Measurements from ENCODE around the gene GRN. TPM values are rescaled to one million over a fixed set of nuclear protein-coding genes. Genes with fewer than 3 reads are reported as not detected.
A peak's percentile ranks its signal among the peaks of the same experiment; 100 is the strongest.

The GRN gene
- total and polyA plus RNA-seq, 2 of the 13 experiments (the other 11 are each of a cell fraction or from before 2014, with no cell fraction given), result 86.6 to 143 TPM

GRCh38 chr17:44326861-44327444, 18.1 kb upstream of the GRN start (continued):
- no peak for TF ChIP-seq ZXDC (CRISPR knock-in tag; IDR thresholded peaks at IDR 0.05)
- peak; percentile 85 for TF ChIP-seq SPEN (CRISPR knock-in tag; IDR thresholded peaks at IDR 0.05; ENCODE audit: low read depth)
- TF ChIP-seq ZBTB7B (CRISPR knock-in tag; IDR thresholded peaks at IDR 0.05), result no peak
- TF ChIP-seq PAF1 (CRISPR knock-in tag; IDR thresholded peaks at IDR 0.05), result no peak
- TF ChIP-seq CENPBD1 (CRISPR knock-in tag; IDR thresholded peaks at IDR 0.05; ENCODE audit: borderline replicate concordance, low read depth), result no peak
- no peak for TF ChIP-seq ZNF570 (CRISPR knock-in tag; IDR thresholded peaks at IDR 0.05; ENCODE audit: borderline replicate concordance)
- no peak for TF ChIP-seq CENPX (CRISPR knock-in tag; IDR thresholded peaks at IDR 0.05)
- TF ChIP-seq MIER3 (CRISPR knock-in tag; IDR thresholded peaks at IDR 0.05; ENCODE audit: borderline replicate concordance), result no peak; the same call in 1 of the 2 replicates
- 0 out of 2 replicates have a peak, but pooled peaks have one; percentile 40 for TF ChIP-seq ZNF761 (CRISPR knock-in tag; conservative IDR thresholded peaks at IDR 0.05)
- no peak for TF ChIP-seq ZFP62 (CRISPR knock-in tag; IDR thresholded peaks at IDR 0.05)
- TF ChIP-seq NONO (IDR thresholded peaks at IDR 0.05), result no peak
- no peak for TF ChIP-seq NONO (CRISPR knock-in tag; conservative IDR thresholded peaks at IDR 0.05)
- TF ChIP-seq ZBTB20 (CRISPR knock-in tag; IDR thresholded peaks at IDR 0.05; ENCODE audit: borderline replicate concordance, low read depth), result peak; percentile 37; the same call in 1 of the 2 replicates
- TF ChIP-seq PITX1 (CRISPR knock-in tag; IDR thresholded peaks at IDR 0.05), result peak; percentile 64
- TF ChIP-seq HDAC6 (IDR thresholded peaks at IDR 0.05; ENCODE audit: low read depth, low read length), result no peak
- TF ChIP-seq AGO1 (IDR thresholded peaks at IDR 0.05; ENCODE audit: low read depth, low read length, poor library complexity, severe bottlenecking), result peak; percentile 28
- TF ChIP-seq BCL3 (CRISPR knock-in tag; IDR thresholded peaks at IDR 0.05), result 0 out of 2 replicates have a peak, but pooled peaks have one; percentile 73
- peak; percentile 64; the same call in 1 of the 2 replicates for TF ChIP-seq CBX5 (CRISPR knock-in tag; IDR thresholded peaks at IDR 0.05; ENCODE audit: borderline replicate concordance)
- peak; percentile 54; the same call in 1 of the 2 replicates for TF ChIP-seq ZNF263 (CRISPR knock-in tag; IDR thresholded peaks at IDR 0.05)
- peak; percentile 48; the same call in 1 of the 2 replicates for TF ChIP-seq ZNF138 (CRISPR knock-in tag; IDR thresholded peaks at IDR 0.05; ENCODE audit: low read depth)
- no peak for TF ChIP-seq ZNF234 (CRISPR knock-in tag; conservative IDR thresholded peaks at IDR 0.05)
- no peak; the same call in 1 of the 2 replicates for TF ChIP-seq KAT7 (CRISPR knock-in tag; IDR thresholded peaks at IDR 0.05; ENCODE audit: borderline replicate concordance)
- peak; percentile 67; the same call in 1 of the 2 replicates for TF ChIP-seq SALL2 (CRISPR knock-in tag; IDR thresholded peaks at IDR 0.05)
- TF ChIP-seq HMGXB4 (CRISPR knock-in tag; IDR thresholded peaks at IDR 0.05; ENCODE audit: borderline replicate concordance in 1 of 2, low read depth in 1 of 2), result peak in 1 of 2 experiments; percentile 65; a peak in 1 of 4 replicates
- no peak for TF ChIP-seq FOSL1 (CRISPR knock-in tag; IDR thresholded peaks at IDR 0.05; ENCODE audit: borderline replicate concordance)
